ENCODE data around the gene TM7SF2. TPM values are rescaled to one million over a fixed set of nuclear protein-coding genes. Genes with fewer than 3 reads are reported as not detected.

Gene TM7SF2
- total and polyA plus RNA-seq, 2 of the 8 experiments (the other 6 are each of a cell fraction or from before 2014, with no cell fraction given) = 40.1 to 96.0 TPM

DNA sequence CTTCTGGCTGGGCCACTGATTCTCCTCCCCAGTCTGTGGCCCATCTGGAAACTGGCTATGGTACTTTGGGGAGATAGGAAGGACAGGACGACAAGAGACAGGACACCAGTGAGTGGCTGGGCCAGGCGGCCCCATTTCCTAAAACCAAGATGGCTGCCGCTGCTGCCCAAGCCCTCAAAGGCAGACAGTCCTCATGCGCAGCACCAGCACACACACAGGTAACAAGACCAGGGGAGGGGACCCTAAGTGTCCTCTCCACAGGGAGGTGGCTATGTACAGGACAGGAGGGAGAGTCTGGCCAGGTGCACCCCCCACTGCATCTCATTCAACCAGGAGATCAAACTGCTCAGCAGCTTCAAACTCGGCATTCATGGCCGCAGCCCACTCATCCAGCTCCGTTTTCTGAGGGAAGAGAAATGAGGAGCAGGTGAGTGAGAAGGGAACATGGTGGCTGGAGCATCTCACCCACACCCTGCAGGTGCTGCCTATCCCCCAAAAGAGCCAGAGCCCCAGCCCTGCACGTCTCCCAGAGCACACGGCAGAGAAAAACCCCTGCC is 32.8 kb upstream of the TM7SF2 start:
- H3K79me2 ChIP-seq (ENCODE audit: control insufficient read depth in 1 of 2, insufficient read depth in 2 of 2, low read length in 2 of 2) = peaks cover 10 to 44% of the 10 kb centered on the region in 2 experiments
- no peak for FAIRE-seq
- no peak overlapping the region for H2AFZ ChIP-seq (ENCODE audit: low read length)
- H2BK15ac ChIP-seq (ENCODE audit: low read length) = no peak overlapping the region
- no peak overlapping the region for H2AK5ac ChIP-seq (ENCODE audit: low read depth, low read length)
- peaks cover 10 to 11% of the 10 kb centered on the region in 2 experiments for H4K20me1 ChIP-seq (replicated peaks in 1 of 2; ENCODE audit: control insufficient read depth in 1 of 2, insufficient read depth in 2 of 2, low read length in 2 of 2)
- H4K91ac ChIP-seq (replicated peaks; ENCODE audit: insufficient read length, low read length) = no peak overlapping the region
- peaks cover 4% of the 10 kb centered on the region; the same call in 1 of the 2 replicates for H3K23me2 ChIP-seq (ENCODE audit: low read depth, low read length)
- DNase-seq (ENCODE audit: low read depth in 1 of 2, low spot score in 2 of 2) = no peak
- H3K79me1 ChIP-seq (ENCODE audit: low read depth, low read length) = peaks cover 12% of the 10 kb centered on the region; the same call in 1 of the 2 replicates
- H3K4ac ChIP-seq (replicated peaks; ENCODE audit: insufficient read length, low read depth, low read length) = no peak overlapping the region
- no peak overlapping the region for H2BK5ac ChIP-seq (ENCODE audit: low read depth, low read length)
- 93% methylated on average over 9 of the region's 9 CpGs; no CpG with 5 or more reads in 1 of the 2 experiments for WGBS, 2 experiments (ENCODE audit: extremely low coverage in 1 of 2, insufficient coverage in 1 of 2, insufficient read length in 1 of 2, insufficient replicate concordance in 2 of 2, low coverage in 1 of 2, low lambda C conversion rate in 2 of 2, missing lambda C conversion rate in 1 of 2)
- H4K8ac ChIP-seq (ENCODE audit: extremely low read depth, insufficient read depth, low read length) = no peak overlapping the region
- H2BK20ac ChIP-seq (ENCODE audit: low read length) = no peak overlapping the region
- peaks cover 20 to 41% (median 36%) of the 10 kb centered on the region in 4 experiments for H3K36me3 ChIP-seq (ENCODE audit: control insufficient read depth in 2 of 4, insufficient read depth in 4 of 4, low read length in 3 of 4)
- H3K14ac ChIP-seq (ENCODE audit: insufficient read length) = no peak overlapping the region
- H3K4me3 ChIP-seq (ENCODE audit: extremely low read depth in 1 of 4, insufficient read depth in 2 of 4, low read depth in 3 of 4, low read length in 4 of 4) = no peak overlapping the region
- no peak overlapping the region for H3K4me2 ChIP-seq (ENCODE audit: insufficient read depth in 1 of 2, low read depth in 2 of 2, low read length in 2 of 2)
- H3K27ac ChIP-seq (ENCODE audit: low read depth, low read length) = no peak overlapping the region
- CTCF ChIA-PET (ENCODE audit: partially characterized antibody) = interaction anchor here (0.6 to 4.7 kb wide), 25 partner anchors 10 to 481 kb away, joined by 3 to 28 read pairs (median 4); partner anchors contain the start of genes NAALADL1 and PYGM
- H3K56ac ChIP-seq (replicated peaks; ENCODE audit: insufficient read length, low read depth, low read length) = no peak overlapping the region
- peaks cover 0 to 6% (median 3%) of the 10 kb centered on the region in 4 experiments; a peak in 4 of 7 replicates for H3K4me1 ChIP-seq (replicated peaks in 1 of 4; ENCODE audit: control insufficient read depth in 3 of 4, insufficient read depth in 4 of 4, low read length in 3 of 4)
- no peak overlapping the region for H3K9ac ChIP-seq (replicated peaks in 1 of 4; ENCODE audit: extremely low read depth in 1 of 4, low read depth in 3 of 4, low read length in 3 of 4)
- POLR2A ChIA-PET (ENCODE audit: partially characterized antibody) = interaction anchor here (0.6 to 21.6 kb wide), 13 partner anchors 10 to 80 kb away, joined by 3 to 230 read pairs (median 3); partner anchors contain the start of genes ARL2, FAU, MRPL49 and VPS51
- H3K23ac ChIP-seq (ENCODE audit: insufficient read length) = no peak overlapping the region
- no peaks in the 10 kb centered on the region for H3K9me3 ChIP-seq (ENCODE audit: insufficient read depth in 2 of 2, low read depth in 1 of 2, low read length in 1 of 2)
- no peaks in the 10 kb centered on the region for H3K27me3 ChIP-seq (replicated peaks in 1 of 4; ENCODE audit: control insufficient read depth in 3 of 4, extremely low read depth in 1 of 4, insufficient read depth in 3 of 4, low read length in 3 of 4)
- no peak overlapping the region for H3K18ac ChIP-seq (ENCODE audit: extremely low read depth, low read length)
- H4K5ac ChIP-seq (ENCODE audit: insufficient read length, low read depth, low read length) = no peak overlapping the region
- H2BK120ac ChIP-seq (replicated peaks; ENCODE audit: low read depth, low read length) = no peak overlapping the region
- no peak overlapping the region for H2BK12ac ChIP-seq (ENCODE audit: low read depth, low read length)
- TF ChIP-seq HDAC6 (IDR thresholded peaks at IDR 0.05; ENCODE audit: low read depth, low read length) (no peak), YY1 (IDR thresholded peaks at IDR 0.05; ENCODE audit: low read depth, low read length) (peak; percentile 83; the same call in 1 of the 2 replicates), POLR2AphosphoS5 (IDR thresholded peaks at IDR 0.05; ENCODE audit: low read depth, low read length) (peak; percentile 7; the same call in 1 of the 2 replicates), CTBP2 (IDR thresholded peaks at IDR 0.05; ENCODE audit: borderline replicate concordance, insufficient read depth, insufficient read length, low read length) (no peak), KDM4A (IDR thresholded peaks at IDR 0.05; ENCODE audit: low read depth, low read length, severe bottlenecking) (no peak), GTF2F1 (IDR thresholded peaks at IDR 0.05; ENCODE audit: borderline replicate concordance, low read depth, low read length) (no peak), SRF (IDR thresholded peaks at IDR 0.05; ENCODE audit: low read depth, low read length) (no peak), GABPA (IDR thresholded peaks at IDR 0.05; ENCODE audit: borderline replicate concordance, insufficient read depth, low read length) (no peak), FOSL1 (IDR thresholded peaks at IDR 0.05; ENCODE audit: insufficient read depth, low read depth, low read length) (no peak)
- TF ChIP-seq, protein P1, sequence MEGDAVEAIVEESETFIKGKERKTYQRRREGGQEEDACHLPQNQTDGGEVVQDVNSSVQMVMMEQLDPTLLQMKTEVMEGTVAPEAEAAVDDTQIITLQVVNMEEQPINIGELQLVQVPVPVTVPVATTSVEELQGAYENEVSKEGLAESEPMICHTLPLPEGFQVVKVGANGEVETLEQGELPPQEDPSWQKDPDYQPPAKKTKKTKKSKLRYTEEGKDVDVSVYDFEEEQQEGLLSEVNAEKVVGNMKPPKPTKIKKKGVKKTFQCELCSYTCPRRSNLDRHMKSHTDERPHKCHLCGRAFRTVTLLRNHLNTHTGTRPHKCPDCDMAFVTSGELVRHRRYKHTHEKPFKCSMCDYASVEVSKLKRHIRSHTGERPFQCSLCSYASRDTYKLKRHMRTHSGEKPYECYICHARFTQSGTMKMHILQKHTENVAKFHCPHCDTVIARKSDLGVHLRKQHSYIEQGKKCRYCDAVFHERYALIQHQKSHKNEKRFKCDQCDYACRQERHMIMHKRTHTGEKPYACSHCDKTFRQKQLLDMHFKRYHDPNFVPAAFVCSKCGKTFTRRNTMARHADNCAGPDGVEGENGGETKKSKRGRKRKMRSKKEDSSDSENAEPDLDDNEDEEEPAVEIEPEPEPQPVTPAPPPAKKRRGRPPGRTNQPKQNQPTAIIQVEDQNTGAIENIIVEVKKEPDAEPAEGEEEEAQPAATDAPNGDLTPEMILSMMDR (IDR thresholded peaks at IDR 0.05; ENCODE audit: control extremely low read depth in 1 of 3, insufficient read depth in 1 of 3, low read depth in 1 of 3, low read length in 3 of 3) = no peak
